H1 (cell line): ENCODE measurements around the gene F7.

Source experiments
- CTCF ChIP-seq, 3 experiments: IDR thresholded peaks; 1 replicate in 2 of 3; 2 replicates in 1 of 3; pipeline versions ENCODE4 v1.5.1 to v1.6.1; 2011; ENCODE audit warnings: low read length in 3 of 3, mild to moderate bottlenecking in 3 of 3, inconsistent platforms in 2 of 3, low read depth in 1 of 3, moderate library complexity in 1 of 3; ENCODE audit not compliant: insufficient read depth in 1 of 3; ENCODE audit errors: control extremely low read depth in 1 of 3
- EZH2 ChIP-seq: fragments of 200-600 bp; sonication (generic); IDR thresholded peaks from 2 replicates; pipeline ENCODE4 v1.7.1; 2012; ENCODE audit warnings: low read depth, mild to moderate bottlenecking, moderate library complexity, low read length, inconsistent platforms; ENCODE audit not compliant: severe bottlenecking
- HDAC2 ChIP-seq, 2 experiments: fragments of 300-600 bp in 1 of 2; sonication (generic) in 1 of 2; IDR thresholded peaks; 2 replicates each; pipeline ENCODE4 v1.6.1; 2011 to 2012; ENCODE audit warnings: low read depth in 2 of 2, low read length in 2 of 2, mild to moderate bottlenecking in 2 of 2, moderate library complexity in 2 of 2, borderline replicate concordance in 1 of 2, inconsistent platforms in 1 of 2
- PHF8 ChIP-seq: fragments of 200-600 bp; sonication (generic); conservative IDR thresholded peaks from 2 replicates; pipeline ENCODE4 v1.7.1; 2012; ENCODE audit warnings: low read depth, mild to moderate bottlenecking, inconsistent platforms, low read length, moderate library complexity
- TF ChIP-seq, protein P1 (sequence below): IDR thresholded peaks from 2 replicates; pipeline ENCODE4 v1.6.1; 2011; ENCODE audit warnings: low read depth, mild to moderate bottlenecking, low read length; ENCODE audit not compliant: insufficient read depth

- TF ChIP-seq CTCF (IDR thresholded peaks at IDR 0.05; ENCODE audit: control extremely low read depth in 1 of 3, insufficient read depth in 1 of 3, low read depth in 1 of 3, low read length in 3 of 3): no peak
- TF ChIP-seq HDAC2 (IDR thresholded peaks at IDR 0.05; ENCODE audit: borderline replicate concordance in 1 of 2, low read depth in 2 of 2, low read length in 2 of 2): no peak
- TF ChIP-seq, protein P1, sequence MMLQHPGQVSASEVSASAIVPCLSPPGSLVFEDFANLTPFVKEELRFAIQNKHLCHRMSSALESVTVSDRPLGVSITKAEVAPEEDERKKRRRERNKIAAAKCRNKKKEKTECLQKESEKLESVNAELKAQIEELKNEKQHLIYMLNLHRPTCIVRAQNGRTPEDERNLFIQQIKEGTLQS: no peak
- no peak for TF ChIP-seq PHF8
- no peak for TF ChIP-seq EZH2
Measured at GRCh38 chr13:113135281-113135760, 29.7 kb downstream of the F7 start.
